ENCODE results near the gene HLA-DMA. TPM values are rescaled to one million over a fixed set of nuclear protein-coding genes. Genes with fewer than 3 reads are reported as not detected.
A peak's percentile ranks its signal among the peaks of the same experiment; 100 is the strongest.

Gene HLA-DMA
- total and polyA plus RNA-seq, 2 of the 13 experiments (the other 11 are each of a cell fraction or from before 2014, with no cell fraction given): 0.70 to 0.71 TPM

- TF ChIP-seq ZBTB33 (CRISPR knock-in tag; IDR thresholded peaks at IDR 0.05): peak; percentile 76
- no peak for TF ChIP-seq SAP130 (CRISPR knock-in tag; IDR thresholded peaks at IDR 0.05; ENCODE audit: low read depth)
- no peak for TF ChIP-seq MED13 (CRISPR knock-in tag; IDR thresholded peaks at IDR 0.05)
- TF ChIP-seq DMTF1 (CRISPR knock-in tag; IDR thresholded peaks at IDR 0.05): no peak
- TF ChIP-seq ZNF737 (CRISPR knock-in tag; IDR thresholded peaks at IDR 0.05; ENCODE audit: borderline replicate concordance): no peak
- no peak for TF ChIP-seq PRDM4 (CRISPR knock-in tag; IDR thresholded peaks at IDR 0.05; ENCODE audit: borderline replicate concordance)
- TF ChIP-seq DPF2 (CRISPR knock-in tag; IDR thresholded peaks at IDR 0.05; ENCODE audit: borderline replicate concordance, low read depth): no peak
- no peak for TF ChIP-seq HMGXB3 (CRISPR knock-in tag; IDR thresholded peaks at IDR 0.05; ENCODE audit: borderline replicate concordance)
- TF ChIP-seq ZNF530 (CRISPR knock-in tag; IDR thresholded peaks at IDR 0.05; ENCODE audit: low read depth): no peak
- TF ChIP-seq TBP (CRISPR knock-in tag; IDR thresholded peaks at IDR 0.05): no peak
- TF ChIP-seq ELK4 (CRISPR knock-in tag; IDR thresholded peaks at IDR 0.05; ENCODE audit: borderline replicate concordance): no peak
- TF ChIP-seq PAXIP1 (CRISPR knock-in tag; conservative IDR thresholded peaks at IDR 0.05): no peak
Measured at GRCh38 chr6:32980488-32981038, 27.7 kb upstream of the HLA-DMA start (continued).
